ENCODE results near the gene SLC23A3. TPM values are rescaled to one million over a fixed set of nuclear protein-coding genes. Genes with fewer than 3 reads are reported as not detected.

SLC23A3 gene
- total and polyA plus RNA-seq, 9 of the 15 experiments (the other 6 are each of a cell fraction or from before 2014, with no cell fraction given): 0.06 to 0.64 (median 0.16) TPM

DNA sequence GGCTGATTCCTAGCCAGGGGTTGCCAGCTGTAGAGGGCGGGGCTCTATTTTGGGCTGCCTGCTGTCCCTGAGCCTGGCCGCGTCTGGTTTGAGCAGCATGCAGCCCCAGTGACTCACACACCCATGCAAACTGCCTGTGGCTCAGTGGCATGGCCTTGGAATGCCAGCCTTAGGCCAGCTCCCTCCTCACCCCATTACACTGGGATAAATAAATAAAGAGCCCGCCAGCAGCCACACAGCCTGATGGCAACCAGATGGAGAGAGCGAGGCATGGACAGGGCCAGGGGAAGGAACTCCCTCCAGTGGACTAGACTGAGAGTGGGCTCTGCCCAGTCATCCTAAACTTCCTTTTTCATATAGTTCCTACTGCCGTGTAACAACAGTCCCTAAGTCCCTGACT, 27.5 kb downstream of the SLC23A3 start:
- ATAC-seq: no peak
- 90% methylated on average over 4 of the region's 6 CpGs for WGBS (ENCODE audit: insufficient coverage, low coverage, missing lambda C conversion rate)
- H2AFZ ChIP-seq (ENCODE audit: low read depth, low read length): no peak overlapping the region
- no peak overlapping the region for H3K4me3 ChIP-seq
- no peaks in the 10 kb centered on the region; a peak in 1 of 5 replicates for H3K4me1 ChIP-seq (replicated peaks in 1 of 2; ENCODE audit: control insufficient read depth in 2 of 2, insufficient read depth in 2 of 2, low read length in 2 of 2)
- no peak overlapping the region for H3K9ac ChIP-seq (ENCODE audit: insufficient read depth in 1 of 2, low read depth in 2 of 2, low read length in 2 of 2)
- H3K27me3 ChIP-seq (ENCODE audit: control insufficient read depth in 2 of 2, insufficient read depth in 2 of 2, low read length in 2 of 2): no peaks in the 10 kb centered on the region
- peaks cover 7% of the 10 kb centered on the region; the same call in 1 of the 3 replicates for H3K36me3 ChIP-seq (ENCODE audit: control insufficient read depth, insufficient read depth, low read length)
- H3K27ac ChIP-seq (ENCODE audit: extremely low read depth, low read depth, low read length): no peak overlapping the region
- H3K9me3 ChIP-seq (replicated peaks; ENCODE audit: control insufficient read depth, insufficient read depth, low read depth, low read length): no peaks in the 10 kb centered on the region
- no TSS peak for BruUV-seq (replicated peaks)
- no peak overlapping the region for H3K4me2 ChIP-seq (ENCODE audit: insufficient read depth, low read length)
- no peaks in the 10 kb centered on the region for H4K20me1 ChIP-seq (replicated peaks; ENCODE audit: control insufficient read depth, insufficient read depth, low read length)
- no peak for FAIRE-seq
- no peaks in the 10 kb centered on the region for H3K9me1 ChIP-seq (ENCODE audit: control insufficient read depth, insufficient read depth, low read length)
- DNase-seq (ENCODE audit: extremely low read depth in 1 of 4, low spot score in 3 of 4): no peak
- intact Hi-C loops (cut with micrococcal nuclease): no loop called here
- H3K79me2 ChIP-seq (ENCODE audit: control insufficient read depth, insufficient read depth, low read length): no peaks in the 10 kb centered on the region
- ChIA-PET CTCF (ENCODE audit: low intra/inter-chr PET ratio) (no interaction called here), POLR2A (interaction anchor here (0.6 kb wide), 1 partner anchor 9 kb away, joined by 3 read pairs; no protein-coding TSS in a partner anchor)
- in situ Hi-C loops (cut with MboI): no loop called here
- no peak for TF ChIP-seq HINFP (tag; conservative IDR thresholded peaks at IDR 0.05; ENCODE audit: low read depth)
- TF ChIP-seq ESRRA (IDR thresholded peaks at IDR 0.05; ENCODE audit: borderline replicate concordance, low read depth): no peak
- TF ChIP-seq ZNF174 (CRISPR knock-in tag; IDR thresholded peaks at IDR 0.05): no peak
- TF ChIP-seq, protein P1, sequence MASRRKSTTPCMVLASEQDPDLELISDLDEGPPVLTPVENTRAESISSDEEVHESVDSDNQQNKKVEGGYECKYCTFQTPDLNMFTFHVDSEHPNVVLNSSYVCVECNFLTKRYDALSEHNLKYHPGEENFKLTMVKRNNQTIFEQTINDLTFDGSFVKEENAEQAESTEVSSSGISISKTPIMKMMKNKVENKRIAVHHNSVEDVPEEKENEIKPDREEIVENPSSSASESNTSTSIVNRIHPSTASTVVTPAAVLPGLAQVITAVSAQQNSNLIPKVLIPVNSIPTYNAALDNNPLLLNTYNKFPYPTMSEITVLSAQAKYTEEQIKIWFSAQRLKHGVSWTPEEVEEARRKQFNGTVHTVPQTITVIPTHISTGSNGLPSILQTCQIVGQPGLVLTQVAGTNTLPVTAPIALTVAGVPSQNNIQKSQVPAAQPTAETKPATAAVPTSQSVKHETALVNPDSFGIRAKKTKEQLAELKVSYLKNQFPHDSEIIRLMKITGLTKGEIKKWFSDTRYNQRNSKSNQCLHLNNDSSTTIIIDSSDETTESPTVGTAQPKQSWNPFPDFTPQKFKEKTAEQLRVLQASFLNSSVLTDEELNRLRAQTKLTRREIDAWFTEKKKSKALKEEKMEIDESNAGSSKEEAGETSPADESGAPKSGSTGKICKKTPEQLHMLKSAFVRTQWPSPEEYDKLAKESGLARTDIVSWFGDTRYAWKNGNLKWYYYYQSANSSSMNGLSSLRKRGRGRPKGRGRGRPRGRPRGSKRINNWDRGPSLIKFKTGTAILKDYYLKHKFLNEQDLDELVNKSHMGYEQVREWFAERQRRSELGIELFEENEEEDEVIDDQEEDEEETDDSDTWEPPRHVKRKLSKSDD (conservative IDR thresholded peaks at IDR 0.05; ENCODE audit: low read length): no peak
- no peak for TF ChIP-seq MAFF (IDR thresholded peaks at IDR 0.05; ENCODE audit: low read length)
- no peak for TF ChIP-seq TBP (optimal IDR thresholded peaks at IDR 0.05; ENCODE audit: low read depth, low read length)
- TF ChIP-seq, protein P2, sequence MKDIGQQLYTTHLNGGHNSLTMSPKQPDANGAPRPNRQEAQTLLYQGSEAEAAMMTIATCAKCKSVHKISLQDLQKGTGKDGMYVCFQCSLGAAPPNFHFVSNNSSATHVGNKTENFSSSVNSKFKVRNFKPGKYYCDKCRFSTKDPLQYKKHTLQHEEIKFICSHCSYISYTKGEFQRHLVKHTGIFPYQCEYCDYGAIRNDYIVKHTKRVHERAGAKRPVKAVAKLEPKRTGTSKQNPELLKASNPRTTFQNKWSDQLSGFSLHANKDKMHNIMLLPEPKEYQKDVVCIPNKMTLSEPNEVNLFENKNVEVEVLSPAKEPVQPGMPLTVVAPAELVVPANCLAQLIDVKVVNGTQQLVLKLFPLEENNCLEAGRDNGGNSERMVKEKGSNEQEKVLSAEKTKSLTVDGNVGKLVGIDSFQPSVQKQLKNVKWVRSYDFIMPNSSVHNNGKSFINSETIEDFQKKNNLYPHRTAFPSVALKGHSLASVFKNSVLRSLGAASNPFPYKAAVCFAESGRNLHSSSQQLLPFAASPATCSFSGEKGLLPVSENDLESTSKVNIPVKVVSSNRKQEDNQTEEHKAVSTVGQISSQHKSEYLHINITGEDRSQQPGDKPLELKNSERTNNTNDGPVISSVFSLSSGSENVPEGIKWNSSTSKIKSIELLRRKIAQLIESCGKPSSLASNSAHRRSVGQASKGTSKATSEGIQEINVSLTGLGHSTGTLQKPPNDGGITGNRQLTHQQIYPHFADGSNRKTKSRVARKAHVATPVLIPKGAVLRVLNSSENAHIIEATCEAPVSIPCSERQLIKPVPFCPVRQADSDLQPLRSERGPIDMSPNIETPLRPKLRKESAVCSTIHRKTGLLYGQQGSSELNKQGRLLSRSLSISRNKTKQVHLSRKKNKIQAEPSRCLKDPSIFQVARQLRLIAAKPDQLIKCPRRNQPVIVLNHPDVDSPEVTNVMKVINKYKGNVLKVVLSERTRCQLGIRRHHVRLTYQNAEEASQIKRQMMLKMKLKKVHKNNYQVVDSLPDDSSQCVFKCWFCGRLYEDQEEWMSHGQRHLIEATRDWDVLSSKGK (CRISPR knock-in tag; IDR thresholded peaks at IDR 0.05): no peak
- no peak for TF ChIP-seq E2F4 (CRISPR knock-in tag; IDR thresholded peaks at IDR 0.05; ENCODE audit: low read depth)
- no peak for TF ChIP-seq USF1 (CRISPR knock-in tag; IDR thresholded peaks at IDR 0.05)
- TF ChIP-seq TAF7 (tag; IDR thresholded peaks at IDR 0.05): no peak
- TF ChIP-seq E2F5 (CRISPR knock-in tag; IDR thresholded peaks at IDR 0.05): no peak
